Measurements from ENCODE around the gene ACOXL. TPM values are rescaled to one million over a fixed set of nuclear protein-coding genes. Genes with fewer than 3 reads are reported as not detected.
"Not testable (repeated sequence)": the region's sequence is repeated elsewhere in the genome, so short reads cannot be mapped to it uniquely, and the experiment has no call there.

Gene ACOXL
- total RNA-seq, 1 donor from 2014 or later: 6.0 TPM

GRCh38 chr2:110854355-110855081, 122.1 kb downstream of the ACOXL start:
- no peak for DNase-seq (ENCODE audit: low spot score)

GRCh38 chr2:110855841-110856240, 123.5 kb downstream of the ACOXL start:
- not testable (repeated sequence) for DNase-seq (ENCODE audit: low spot score)

- DNase-seq (ENCODE audit: low spot score): no peak
These were observed 125.9 kb downstream of the ACOXL start for GRCh38 chr2:110858135-110858725.

- no peak for DNase-seq (ENCODE audit: low spot score)
These were observed 126.8 kb downstream of the ACOXL start for GRCh38 chr2:110858993-110859701.

- no peak for DNase-seq (ENCODE audit: low spot score)
These were observed 128.3 kb downstream of the ACOXL start for GRCh38 chr2:110860630-110861029.

GRCh38 chr2:110861616-110862260, 129.4 kb downstream of the ACOXL start:
- DNase-seq (ENCODE audit: low spot score): no peak

- no peak for DNase-seq (ENCODE audit: low spot score)
These were observed 131.4 kb downstream of the ACOXL start for GRCh38 chr2:110863726-110864125.

GRCh38 chr2:110864176-110864575, 131.8 kb downstream of the ACOXL start:
- DNase-seq (ENCODE audit: low spot score): no peak

- DNase-seq (ENCODE audit: low spot score): no peak
These were observed 132.4 kb downstream of the ACOXL start for GRCh38 chr2:110864731-110865130.

- no peak for DNase-seq (ENCODE audit: low spot score)
These were observed 132.8 kb downstream of the ACOXL start for GRCh38 chr2:110865188-110865587.

GRCh38 chr2:110866045-110866444, 133.7 kb downstream of the ACOXL start:
- no peak for DNase-seq (ENCODE audit: low spot score)

GRCh38 chr2:110866466-110866865, 134.1 kb downstream of the ACOXL start:
- no peak for DNase-seq (ENCODE audit: low spot score)

- DNase-seq (ENCODE audit: low spot score): no peak
These were observed 134.7 kb downstream of the ACOXL start for GRCh38 chr2:110867078-110867477.

- DNase-seq (ENCODE audit: low spot score): no peak
These were observed 136.6 kb downstream of the ACOXL start for GRCh38 chr2:110868971-110869370.

GRCh38 chr2:110869472-110870446, 137.4 kb downstream of the ACOXL start:
- DNase-seq (ENCODE audit: low spot score): no peak

GRCh38 chr2:110870545-110870944, 138.2 kb downstream of the ACOXL start:
- no peak for DNase-seq (ENCODE audit: low spot score)

GRCh38 chr2:110871637-110872036, 139.3 kb downstream of the ACOXL start:
- DNase-seq (ENCODE audit: low spot score): no peak

GRCh38 chr2:110872521-110872920, 140.1 kb downstream of the ACOXL start:
- no peak for DNase-seq (ENCODE audit: low spot score)

GRCh38 chr2:110873056-110873502, 140.7 kb downstream of the ACOXL start:
- no peak for DNase-seq (ENCODE audit: low spot score)

- DNase-seq (ENCODE audit: low spot score): no peak
These were observed 141.5 kb downstream of the ACOXL start for GRCh38 chr2:110873597-110874452.

Measured in umbilical cord (tissue), 2 donors.